GM21619 (cell line): ENCODE results near the gene ARHGAP10.

Experiments
- ATAC-seq: cut with Tn5 transposase; IDR thresholded peaks from one replicate; pipeline ENCODE4 v1.9.1; 2021; ENCODE audit not compliant: unreplicated experiment

Gene ARHGAP10

DNA sequence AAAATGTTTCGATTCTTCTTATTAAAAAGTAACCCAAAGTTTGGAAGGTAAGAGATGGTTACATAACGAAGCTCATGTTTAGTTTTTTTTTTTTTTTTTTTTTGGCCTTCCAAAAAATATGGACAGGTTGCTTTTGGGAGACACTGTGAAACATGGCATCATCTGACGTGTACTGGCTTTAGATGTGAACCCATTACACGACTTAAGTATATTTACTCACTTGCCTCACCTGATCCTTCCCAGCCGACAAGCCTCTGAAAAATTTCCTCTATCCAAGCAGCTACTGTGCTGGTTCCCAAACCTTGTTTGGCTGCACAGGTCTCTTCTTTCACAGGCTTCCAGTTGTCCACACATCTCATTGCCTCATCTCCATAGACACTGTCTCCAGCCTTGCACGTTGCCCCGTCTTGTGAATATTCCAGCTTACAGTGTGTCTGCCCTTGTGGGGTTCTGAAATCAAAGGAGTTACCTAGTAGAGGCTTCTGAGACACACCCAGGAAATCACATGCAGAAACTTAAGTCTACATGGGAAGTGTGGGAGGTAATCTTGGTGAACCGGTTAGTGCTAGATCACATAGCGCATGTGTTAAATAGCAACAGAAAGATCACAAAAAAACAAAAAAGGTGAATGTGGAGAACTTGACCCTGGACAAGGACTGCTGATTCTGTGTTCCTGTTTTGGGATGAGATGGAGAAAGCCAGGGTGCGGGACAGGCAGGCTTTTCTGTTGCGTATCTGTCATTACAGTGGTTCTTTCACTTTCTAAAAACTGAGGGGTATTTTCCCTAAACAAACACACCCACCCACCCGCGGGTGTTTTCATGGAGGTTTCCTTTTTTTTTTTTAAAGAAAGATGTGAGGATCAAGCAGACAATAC, 328.6 kb downstream of the ARHGAP10 start:
- no peak for ATAC-seq

- no peak for ATAC-seq
Observed at GRCh38 chr4:148061141-148061481, 329.2 kb downstream of the ARHGAP10 start.

GRCh38 chr4:148061795-148062194, 329.9 kb downstream of the ARHGAP10 start:
- ATAC-seq: no peak

GRCh38 chr4:148062301-148062950, 330.5 kb downstream of the ARHGAP10 start:
- no peak for ATAC-seq

- ATAC-seq: no peak
Observed at GRCh38 chr4:148064451-148064850, 332.6 kb downstream of the ARHGAP10 start.

- no peak for ATAC-seq
Observed at GRCh38 chr4:148065075-148065474, 333.2 kb downstream of the ARHGAP10 start.

- no peak for ATAC-seq
Observed at GRCh38 chr4:148067301-148067916, 335.5 kb downstream of the ARHGAP10 start.

DNA sequence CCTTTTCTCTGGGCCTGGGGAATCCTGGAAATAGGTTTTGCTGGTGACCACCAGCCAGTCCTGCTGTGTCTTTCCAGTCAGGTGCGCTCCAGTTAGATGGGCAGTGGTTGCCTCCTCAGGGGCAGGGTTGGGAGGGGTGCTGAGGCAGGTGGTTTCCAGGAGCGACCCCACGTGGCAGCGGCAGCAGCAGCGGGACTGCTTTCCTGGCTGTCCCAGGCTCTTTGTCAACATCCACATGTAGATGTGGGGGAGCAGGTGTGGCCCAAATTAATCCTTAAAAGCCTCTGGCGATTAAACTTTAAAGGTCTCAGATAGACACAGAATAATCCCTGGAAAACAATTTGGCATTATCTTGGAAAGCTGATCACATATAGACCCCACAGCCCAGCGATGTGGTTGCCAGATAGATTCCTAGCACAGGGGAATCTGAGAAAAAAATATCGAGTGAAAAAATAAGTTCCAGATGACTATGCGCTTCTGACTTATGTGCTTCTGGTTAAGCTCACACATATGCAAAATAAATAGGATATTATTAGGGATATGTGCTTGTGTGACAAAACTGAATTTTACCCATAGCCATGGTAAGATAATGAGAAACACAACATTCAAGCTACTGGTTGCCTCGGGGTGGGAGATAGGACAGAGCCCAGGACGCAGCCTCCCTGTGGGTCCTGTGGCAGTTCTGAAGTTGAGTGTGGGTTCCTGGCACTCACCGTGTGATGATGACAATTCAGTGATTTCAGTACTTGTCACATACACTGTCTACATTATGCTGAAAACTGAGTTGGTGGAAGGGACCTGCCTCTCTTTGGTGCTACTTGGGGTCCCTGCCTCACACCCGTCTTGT, 336.4 kb downstream of the ARHGAP10 start:
- ATAC-seq: no peak

GRCh38 chr4:148069086-148069894, 337.4 kb downstream of the ARHGAP10 start:
- no peak for ATAC-seq

GRCh38 chr4:148069895-148070178, 337.9 kb downstream of the ARHGAP10 start:
- no peak for ATAC-seq

- ATAC-seq: no peak
Observed at GRCh38 chr4:148071009-148071408, 339.1 kb downstream of the ARHGAP10 start.

DNA sequence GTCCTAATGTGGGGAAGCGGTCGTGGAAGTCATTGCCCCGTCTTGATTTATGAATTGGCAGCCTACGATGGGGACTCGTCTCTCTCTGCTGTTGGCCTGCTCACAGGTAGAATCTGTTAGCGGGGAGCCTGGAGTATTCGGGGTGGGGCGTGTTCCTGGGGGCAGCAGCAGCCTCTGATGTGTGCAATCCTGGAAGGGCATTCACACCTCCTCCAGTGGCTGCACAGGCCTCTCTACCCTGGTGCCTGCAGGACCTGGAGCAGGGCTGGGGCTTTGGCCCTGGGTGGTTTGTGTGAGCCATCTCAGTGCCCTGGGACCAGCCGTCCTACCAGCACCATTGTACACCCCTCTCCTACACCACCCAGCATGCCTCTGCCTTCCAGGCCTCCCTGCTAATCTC, 340.9 kb downstream of the ARHGAP10 start:
- no peak for ATAC-seq

DNA sequence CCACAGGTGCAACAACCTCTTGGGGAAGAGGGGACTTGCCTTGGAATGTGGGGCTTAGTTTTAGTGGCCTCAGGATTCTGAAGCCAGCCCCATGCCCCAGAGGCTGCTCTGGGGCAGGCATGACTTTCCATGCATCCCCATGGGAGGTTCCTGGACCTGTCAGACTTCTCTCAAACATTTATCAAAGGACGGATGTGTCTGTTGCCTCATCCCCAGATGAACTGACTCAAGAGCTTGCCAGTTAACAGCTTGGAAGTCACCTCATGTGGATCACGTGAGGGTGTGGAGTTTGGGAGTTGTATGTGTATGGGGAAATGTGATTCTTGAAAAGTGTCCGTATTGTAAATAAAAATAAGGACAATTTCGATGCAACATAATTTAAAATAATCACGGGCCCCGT, 341.5 kb downstream of the ARHGAP10 start:
- no peak for ATAC-seq

DNA sequence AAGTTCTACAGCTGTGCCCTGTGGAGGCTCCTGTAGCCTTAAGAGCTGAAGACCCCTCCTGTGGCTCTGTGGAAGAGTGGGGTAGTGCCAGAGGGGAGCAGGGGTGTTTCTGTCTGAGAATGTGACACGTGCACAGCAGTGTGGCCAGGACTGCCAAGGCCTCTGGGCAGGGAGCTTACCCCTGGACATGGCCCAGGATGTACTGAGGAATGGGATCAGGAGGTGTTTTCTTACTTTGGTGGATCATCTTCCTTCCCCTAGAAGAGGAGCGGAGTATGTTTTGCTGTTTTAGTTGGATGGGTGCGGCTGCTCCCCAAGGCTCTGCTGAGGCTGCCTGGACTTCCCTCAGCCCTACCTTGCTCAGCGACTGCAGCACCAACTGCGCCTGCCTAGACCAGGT, 342.6 kb downstream of the ARHGAP10 start:
- no peak for ATAC-seq

DNA sequence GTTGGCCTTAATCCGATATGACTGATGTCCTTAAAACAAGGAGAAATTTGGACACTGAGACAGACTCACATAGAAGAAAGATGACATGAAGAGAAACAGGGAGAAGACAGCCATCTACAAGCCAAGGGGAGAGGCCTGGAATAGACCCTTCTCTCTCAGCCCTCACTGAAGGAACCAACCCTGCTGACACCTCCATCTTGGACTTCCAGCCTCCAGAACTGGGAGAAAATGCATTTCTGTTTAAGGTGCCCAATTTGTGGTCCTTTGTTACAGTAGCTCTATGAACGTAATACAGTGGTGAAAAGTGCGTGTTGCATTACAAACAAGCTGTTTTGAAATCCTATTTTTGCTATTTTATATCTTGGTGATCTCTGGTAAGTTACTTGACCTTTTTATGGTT, 343.6 kb downstream of the ARHGAP10 start:
- ATAC-seq: no peak

- no peak for ATAC-seq
Observed at GRCh38 chr4:148076964-148077363, 345.1 kb downstream of the ARHGAP10 start.

- no peak for ATAC-seq
Observed at GRCh38 chr4:148077581-148077980, 345.7 kb downstream of the ARHGAP10 start.

DNA sequence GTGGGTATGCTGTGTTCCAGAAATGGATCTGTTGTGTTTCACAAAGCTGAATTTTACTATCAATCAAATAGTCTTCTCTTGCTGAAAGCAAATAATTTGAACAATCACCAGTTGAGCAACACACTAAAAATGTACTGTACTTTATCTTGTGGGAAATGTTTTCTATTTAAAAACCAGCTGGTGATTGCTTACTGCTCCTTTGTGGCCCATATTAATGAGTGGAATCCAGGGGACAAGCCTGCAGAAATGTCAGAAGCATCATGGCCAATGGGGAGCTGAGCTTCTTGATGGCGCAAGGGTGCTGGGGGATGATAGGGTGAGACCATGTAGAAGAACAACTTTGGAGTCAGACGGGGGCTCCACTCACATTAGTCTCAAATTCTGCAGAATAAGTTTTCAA, 346.2 kb downstream of the ARHGAP10 start:
- ATAC-seq: no peak

- no peak for ATAC-seq
Observed at GRCh38 chr4:148079961-148080360, 348.1 kb downstream of the ARHGAP10 start.

DNA sequence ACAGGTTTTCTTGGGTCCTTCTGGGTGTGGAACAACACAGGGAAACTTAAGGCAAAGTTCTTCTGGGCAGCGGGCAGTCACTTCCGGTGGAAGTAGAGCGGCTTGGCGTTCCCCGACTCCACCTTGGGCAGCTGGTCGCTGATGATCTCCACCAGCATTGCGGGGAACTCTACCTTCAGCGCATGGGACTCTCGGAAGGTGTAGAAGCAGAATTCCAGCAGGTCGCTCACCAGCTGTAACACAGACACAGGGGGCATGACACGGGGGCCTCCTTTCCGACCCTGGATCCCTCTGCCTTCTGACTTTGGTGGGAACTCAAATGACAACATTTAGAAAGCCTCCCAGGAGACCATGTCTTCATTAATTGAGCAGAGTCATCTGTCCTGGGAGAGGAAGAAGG, 349.4 kb downstream of the ARHGAP10 start:
- no peak for ATAC-seq

DNA sequence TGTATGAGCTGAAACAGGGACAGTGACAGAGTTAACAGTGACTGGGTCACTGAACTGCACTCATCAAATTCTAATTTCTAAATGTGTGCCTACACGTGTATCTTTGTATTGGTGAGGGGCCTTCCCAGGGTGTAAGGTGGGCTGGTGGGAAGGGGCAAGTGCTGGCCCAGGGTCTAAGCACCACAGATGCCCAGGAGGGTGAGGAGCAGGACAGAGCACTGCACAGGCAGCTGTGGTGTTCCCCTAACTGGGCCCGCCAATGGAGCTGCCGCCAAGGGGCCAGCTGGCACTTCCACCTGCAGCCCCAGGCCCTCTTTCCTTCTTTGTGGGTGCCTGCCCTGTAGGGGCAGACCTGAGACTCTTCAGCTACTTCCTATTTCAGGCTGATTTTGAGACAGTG, 349.9 kb downstream of the ARHGAP10 start:
- ATAC-seq: no peak
